CD4-positive, alpha-beta T cell treated with Interleukin-12 subunit alpha and Interleukin-12 subunit beta, for 1 hour (primary cell): ENCODE results near the gene DDX31.
"Not testable (repeated sequence)": the region's sequence is repeated elsewhere in the genome, so short reads cannot be mapped to it uniquely, and the experiment has no call there.

Experiments used
- DNase-seq: peaks from one replicate; pipeline ENCODE4 v3.0.0-alpha.2; 2020

DDX31 gene

DNA sequence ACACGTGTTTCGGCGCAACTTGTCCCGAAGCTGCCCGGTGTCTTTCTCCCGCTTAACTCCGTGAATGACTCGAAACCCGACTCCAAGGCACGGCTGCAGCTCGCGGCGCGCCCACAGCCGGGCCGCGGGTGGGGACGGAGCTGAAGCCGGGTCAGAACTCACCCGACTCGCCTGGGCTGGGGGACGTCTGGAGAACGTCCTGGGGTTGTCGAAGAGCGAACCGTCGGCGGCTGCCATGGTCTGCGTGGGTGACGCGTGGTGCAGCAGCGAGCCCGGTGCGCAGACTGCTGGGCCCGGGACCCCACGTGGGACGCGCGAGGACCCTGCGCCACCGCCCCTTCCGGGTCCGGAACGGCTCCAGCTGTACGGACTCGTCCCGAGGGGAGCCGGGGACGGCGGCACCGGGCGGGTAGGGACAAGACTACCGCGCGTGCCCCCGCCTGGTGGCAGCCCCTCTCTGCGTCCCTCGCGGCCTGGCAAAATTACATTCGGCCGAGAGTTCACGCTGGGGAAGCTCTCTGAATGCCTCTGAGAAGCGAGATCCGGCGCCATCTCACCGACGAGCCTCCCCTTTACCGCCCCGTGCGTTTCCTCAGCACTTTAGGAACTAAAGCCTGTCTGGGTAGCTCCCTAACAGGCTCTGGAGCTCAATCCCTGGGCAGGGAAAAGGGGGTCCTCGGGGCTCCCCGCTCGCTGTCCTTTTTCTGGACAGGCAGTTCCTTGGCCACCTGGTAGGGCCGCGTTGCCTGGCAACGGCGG, at the start of gene DDX31:
Gene DDX31, minus strand, starts transcription at position 286 of the 759 bp plus-strand sequence. Its CDS starts 49 bp downstream, at position 237.
- peak; percentile 89 for DNase-seq

DNA sequence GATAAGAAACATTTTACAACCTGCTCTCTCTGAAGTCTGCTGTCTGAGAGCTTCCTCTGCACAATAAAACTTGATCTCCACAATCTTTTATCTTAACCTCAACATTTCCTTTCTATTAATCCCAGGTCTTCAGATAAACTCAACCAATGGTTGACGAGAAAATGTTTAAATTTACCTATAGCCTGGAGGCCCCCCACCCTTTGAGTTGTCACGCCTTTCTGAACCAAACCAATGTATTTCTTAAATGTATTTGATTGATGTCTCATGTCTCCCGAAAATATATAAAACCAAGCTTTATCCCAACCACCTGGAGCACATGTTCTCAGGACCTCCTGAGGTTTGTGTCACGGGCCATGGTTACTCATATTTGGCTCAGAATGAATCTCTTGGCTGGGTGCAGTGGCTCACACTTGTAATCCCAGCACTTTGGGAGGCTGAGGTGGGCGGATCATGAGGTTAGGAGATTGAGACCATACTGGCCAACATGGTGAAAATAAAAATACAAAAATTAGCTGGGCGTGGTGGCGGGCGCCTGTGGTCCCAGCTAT, 48.7 kb upstream of the DDX31 start:
- not testable (repeated sequence) for DNase-seq

GRCh38 chr9:132717326-132717945, 47.7 kb upstream of the DDX31 start:
- no peak for DNase-seq

- no peak for DNase-seq
Measured at GRCh38 chr9:132716007-132716406, 46.2 kb upstream of the DDX31 start.

- DNase-seq = no peak
Measured at GRCh38 chr9:132712753-132713152, 43.0 kb upstream of the DDX31 start.

DNA sequence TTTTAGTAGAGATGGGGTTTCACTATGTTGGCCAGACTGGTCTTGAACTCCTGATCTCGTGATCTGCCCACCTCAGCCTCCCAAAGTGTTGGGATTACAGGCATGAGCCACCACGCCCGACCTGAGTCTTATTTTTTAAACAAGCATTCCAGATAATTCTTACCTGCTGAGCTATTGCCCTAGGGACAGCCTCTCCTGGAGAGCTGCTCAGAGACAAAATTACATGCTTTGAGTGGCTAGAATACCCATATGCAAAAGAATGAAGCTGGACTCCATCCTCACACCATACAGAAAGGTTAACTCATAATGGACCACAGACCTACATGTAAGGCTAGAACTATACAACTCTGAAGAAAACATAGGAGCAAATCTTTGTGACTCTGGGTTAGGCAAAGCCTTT, 42.1 kb upstream of the DDX31 start:
- no peak for DNase-seq

DNA sequence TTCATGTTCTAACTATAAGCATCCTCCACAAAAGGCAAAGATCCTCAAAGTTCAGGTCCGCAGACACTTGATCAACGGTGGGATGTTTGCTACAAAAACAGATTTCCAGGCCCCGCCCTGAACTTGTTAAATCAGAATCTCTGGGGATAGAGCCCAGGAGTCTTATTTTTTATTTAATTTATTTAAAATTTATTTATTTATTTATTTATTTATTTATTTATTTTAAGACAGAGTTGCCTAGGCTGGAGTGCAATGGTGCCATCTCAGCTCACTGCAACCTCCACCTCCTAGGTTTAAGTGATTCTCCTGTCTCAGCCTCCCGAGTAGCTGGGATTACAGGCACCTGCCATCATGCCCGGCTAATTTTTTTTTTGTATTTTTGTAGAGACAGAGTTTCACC, 41.4 kb upstream of the DDX31 start:
- DNase-seq = not testable (repeated sequence)

DNA sequence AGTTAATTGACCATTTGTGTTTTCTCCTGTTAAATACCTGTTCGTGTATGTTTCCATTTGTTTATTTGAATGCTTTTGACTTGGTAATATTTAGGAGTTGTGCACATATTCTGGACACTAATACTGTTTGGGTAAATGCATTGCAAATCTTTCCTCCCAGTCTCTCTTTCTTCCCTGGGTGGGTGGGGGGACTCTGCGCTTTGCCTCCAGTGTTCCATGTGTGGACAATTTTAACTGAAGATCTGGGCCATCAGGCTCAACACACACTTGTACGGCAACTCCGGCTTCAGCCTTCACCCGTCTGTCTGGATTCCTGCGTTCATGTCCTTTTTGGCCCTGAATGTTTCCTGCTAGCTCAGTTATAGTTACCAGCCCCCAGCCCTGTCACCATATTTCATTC, 40.5 kb upstream of the DDX31 start:
- DNase-seq = no peak

GRCh38 chr9:132708769-132709430, 39.1 kb upstream of the DDX31 start:
- DNase-seq = no peak

- DNase-seq = no peak
Measured at GRCh38 chr9:132708239-132708638, 38.5 kb upstream of the DDX31 start.

- no peak for DNase-seq
Measured at GRCh38 chr9:132703336-132703735, 33.6 kb upstream of the DDX31 start.

- DNase-seq = no peak
Measured at GRCh38 chr9:132702254-132702653, 32.5 kb upstream of the DDX31 start.

DNA sequence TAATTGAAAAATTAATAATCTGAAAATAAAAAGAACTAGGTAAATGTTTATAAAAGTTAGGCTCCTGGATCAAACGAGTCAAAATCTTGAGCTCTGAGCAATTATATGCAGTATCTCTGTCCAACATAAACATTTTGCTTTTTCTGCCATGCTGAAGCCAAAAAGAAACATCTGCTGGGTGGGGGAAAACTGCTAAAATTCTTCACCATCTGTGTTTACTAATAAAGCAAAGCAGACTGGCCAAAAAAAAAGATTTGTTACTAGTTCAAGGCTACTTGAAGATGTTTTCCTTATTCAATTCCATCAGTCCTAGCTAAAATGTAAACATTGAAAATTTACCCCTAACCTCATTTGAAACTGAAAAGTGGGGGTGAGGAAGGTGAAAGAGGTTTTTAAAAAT, 30.2 kb upstream of the DDX31 start:
- no peak for DNase-seq

GRCh38 chr9:132698989-132699388, 29.2 kb upstream of the DDX31 start:
- DNase-seq = no peak

- DNase-seq = no peak
Measured at GRCh38 chr9:132697230-132697629, 27.4 kb upstream of the DDX31 start.

GRCh38 chr9:132694144-132694543, 24.4 kb upstream of the DDX31 start:
- peak; percentile 30 for DNase-seq

GRCh38 chr9:132690696-132691095, 20.9 kb upstream of the DDX31 start:
- DNase-seq = no peak

DNA sequence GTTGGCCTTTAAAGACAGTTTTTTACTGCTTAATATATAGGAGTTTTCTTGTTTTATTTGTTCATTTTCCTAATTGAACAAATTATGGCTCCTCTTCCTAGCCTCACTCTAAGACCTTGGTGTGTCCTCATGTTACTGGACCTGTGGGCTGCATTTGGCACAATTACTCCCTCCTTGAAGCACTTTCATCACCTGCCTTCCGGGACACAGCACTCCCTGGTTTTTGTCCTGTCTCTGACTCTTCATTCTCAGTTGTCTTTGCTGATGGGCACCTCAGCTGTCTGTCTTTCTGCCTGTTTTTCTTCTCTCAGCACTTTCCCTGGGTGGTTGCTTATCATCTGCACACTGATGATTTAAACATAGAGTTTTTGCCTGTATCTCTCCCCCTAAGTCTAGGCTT, 14.1 kb upstream of the DDX31 start:
- no peak for DNase-seq

- DNase-seq = no peak
Measured at GRCh38 chr9:132681561-132681960, 11.8 kb upstream of the DDX31 start.

DNA sequence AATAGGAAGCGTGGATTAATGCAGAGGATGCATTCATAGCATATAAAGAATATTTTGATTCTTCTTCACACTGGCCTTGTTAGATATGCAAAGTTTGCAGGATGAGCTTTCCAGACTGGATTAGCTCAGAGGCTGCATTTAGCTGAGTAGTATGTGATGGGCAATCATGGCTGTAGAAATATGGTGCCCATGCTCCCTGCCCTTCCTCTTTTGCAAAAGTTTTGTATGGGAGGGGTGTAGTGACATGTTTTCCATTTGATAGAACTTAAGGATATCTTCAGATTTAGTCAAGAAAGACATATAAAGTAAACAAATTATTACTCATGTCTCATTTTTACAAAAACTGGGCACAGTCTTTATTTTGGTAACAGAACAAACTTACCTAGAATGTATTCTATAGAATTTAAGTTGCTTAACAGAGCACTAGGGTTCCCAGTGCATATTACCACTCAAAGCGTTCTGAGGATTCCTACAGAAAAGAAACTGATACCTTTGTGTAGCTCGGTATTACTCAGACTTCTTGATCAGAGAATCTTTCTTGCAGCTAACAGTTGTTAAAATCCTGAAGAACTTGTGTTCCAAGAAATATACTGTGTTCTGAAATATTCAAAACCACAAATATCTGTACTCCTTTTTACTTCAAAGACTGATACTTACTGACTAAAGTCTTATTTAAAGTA, 10.3 kb upstream of the DDX31 start:
- DNase-seq = no peak

DNA sequence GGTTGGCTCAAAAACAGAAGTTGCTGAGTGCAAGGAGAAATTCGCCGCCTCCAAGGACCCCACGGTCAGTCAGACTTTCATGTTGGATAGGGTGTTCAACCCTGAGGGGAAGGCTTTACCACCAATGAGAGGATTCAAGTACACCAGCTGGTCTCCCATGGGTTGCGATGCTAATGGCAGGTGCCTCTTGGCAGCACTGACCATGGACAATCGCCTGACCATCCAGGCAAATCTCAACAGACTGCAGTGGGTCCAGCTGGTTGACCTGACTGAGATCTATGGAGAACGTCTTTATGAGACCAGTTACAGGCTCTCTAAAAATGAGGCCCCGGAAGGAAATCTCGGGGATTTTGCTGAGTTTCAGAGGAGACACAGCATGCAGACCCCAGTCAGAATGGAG, 8.2 kb upstream of the DDX31 start:
- DNase-seq = no peak

- DNase-seq = no peak
Measured at GRCh38 chr9:132674485-132674884, 4.7 kb upstream of the DDX31 start.

- no peak for DNase-seq
Measured at GRCh38 chr9:132673355-132673754, 3.6 kb upstream of the DDX31 start.

GRCh38 chr9:132672413-132672690, 2.6 kb upstream of the DDX31 start:
- no peak for DNase-seq
